Upper lobe of left lung (tissue), 4 donors: Measurements from ENCODE around the gene ERBIN.

Experiments
- POLR2A ChIP-seq, 4 donors: fragments of 450-650 bp; IDR thresholded peaks; one replicate each; pipeline ENCODE4 v1.5.1; 2016 to 2017; ENCODE audit warnings: antibody characterized with exemption in 4 of 4, mild to moderate bottlenecking in 2 of 4
- TF ChIP-seq, protein P1 (sequence below), 6 experiments: fragments of 450-650 bp in 4 of 6; fragments of 200-600 bp in 2 of 6; sonication (generic) in 2 of 6; IDR thresholded peaks; one replicate each; pipeline ENCODE4 v1.5.1; 2016 to 2019; ENCODE audit warnings: antibody characterized with exemption in 6 of 6

DNA sequence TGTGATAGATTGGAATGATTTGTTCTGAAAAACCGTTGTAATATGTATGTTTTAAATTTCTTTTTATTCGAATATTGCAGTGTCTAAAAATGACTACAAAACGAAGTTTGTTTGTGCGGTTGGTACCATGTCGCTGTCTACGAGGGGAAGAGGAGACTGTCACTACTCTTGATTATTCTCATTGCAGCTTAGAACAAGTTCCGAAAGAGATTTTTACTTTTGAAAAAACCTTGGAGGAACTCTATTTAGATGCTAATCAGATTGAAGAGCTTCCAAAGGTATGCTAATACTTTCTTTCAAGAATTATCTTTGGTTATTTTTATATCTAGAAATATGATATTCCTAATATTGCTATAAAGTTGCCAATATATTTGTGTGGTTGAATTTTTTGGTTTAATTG, 66.3 kb downstream of the ERBIN start:
- TF ChIP-seq POLR2A (IDR thresholded peaks at IDR 0.05), result no peak
- TF ChIP-seq, protein P1, sequence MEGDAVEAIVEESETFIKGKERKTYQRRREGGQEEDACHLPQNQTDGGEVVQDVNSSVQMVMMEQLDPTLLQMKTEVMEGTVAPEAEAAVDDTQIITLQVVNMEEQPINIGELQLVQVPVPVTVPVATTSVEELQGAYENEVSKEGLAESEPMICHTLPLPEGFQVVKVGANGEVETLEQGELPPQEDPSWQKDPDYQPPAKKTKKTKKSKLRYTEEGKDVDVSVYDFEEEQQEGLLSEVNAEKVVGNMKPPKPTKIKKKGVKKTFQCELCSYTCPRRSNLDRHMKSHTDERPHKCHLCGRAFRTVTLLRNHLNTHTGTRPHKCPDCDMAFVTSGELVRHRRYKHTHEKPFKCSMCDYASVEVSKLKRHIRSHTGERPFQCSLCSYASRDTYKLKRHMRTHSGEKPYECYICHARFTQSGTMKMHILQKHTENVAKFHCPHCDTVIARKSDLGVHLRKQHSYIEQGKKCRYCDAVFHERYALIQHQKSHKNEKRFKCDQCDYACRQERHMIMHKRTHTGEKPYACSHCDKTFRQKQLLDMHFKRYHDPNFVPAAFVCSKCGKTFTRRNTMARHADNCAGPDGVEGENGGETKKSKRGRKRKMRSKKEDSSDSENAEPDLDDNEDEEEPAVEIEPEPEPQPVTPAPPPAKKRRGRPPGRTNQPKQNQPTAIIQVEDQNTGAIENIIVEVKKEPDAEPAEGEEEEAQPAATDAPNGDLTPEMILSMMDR (IDR thresholded peaks at IDR 0.05), result no peak
